Osteoblast (primary cell): ENCODE measurements around the gene RAX2. TPM values are rescaled to one million over a fixed set of nuclear protein-coding genes. Genes with fewer than 3 reads are reported as not detected.

Source experiments
- DNase-seq: peaks from one replicate; pipeline ENCODE4 v3.0.0; 2011; ENCODE audit warnings: low spot score, mixed read lengths; ENCODE audit not compliant: insufficient read length; ENCODE audit errors: missing footprints
- H2AFZ ChIP-seq: 2 replicates; pipeline ENCODE4 v1.6.0; 2011; ENCODE audit warnings: mild to moderate bottlenecking, low read length
- H3K27ac ChIP-seq: 2 replicates; pipeline ENCODE4 v1.5.1; 2011; ENCODE audit warnings: mild to moderate bottlenecking, low read depth, low read length, moderate library complexity
- H3K27me3 ChIP-seq: 2 replicates; pipeline ENCODE4 v1.6.0; 2012; ENCODE audit warnings: mild to moderate bottlenecking, control low read depth, inconsistent platforms, low read length, moderate library complexity; ENCODE audit not compliant: insufficient read depth
- H3K36me3 ChIP-seq: 2 replicates; pipeline ENCODE4 v1.5.1; 2011; ENCODE audit warnings: mild to moderate bottlenecking, low read length, control low read depth, moderate library complexity; ENCODE audit not compliant: insufficient read depth
- H3K4me1 ChIP-seq: 2 replicates; pipeline ENCODE4 v1.5.1; 2011; ENCODE audit warnings: mild to moderate bottlenecking, low read length, control low read depth, moderate library complexity; ENCODE audit not compliant: insufficient read depth
- H3K4me2 ChIP-seq: 2 replicates; pipeline ENCODE4 v1.6.0; 2011; ENCODE audit warnings: mild to moderate bottlenecking, low read length; ENCODE audit not compliant: insufficient read depth
- H3K4me3 ChIP-seq: fragments of 200-600 bp; sonication (generic); 3 replicates; pipeline ENCODE4 v1.5.1; 2012; ENCODE audit warnings: mild to moderate bottlenecking, low read length, inconsistent platforms; ENCODE audit not compliant: insufficient read depth
- H3K79me2 ChIP-seq: 2 replicates; pipeline ENCODE4 v1.6.0; 2012; ENCODE audit warnings: mild to moderate bottlenecking, low read length, control low read depth, inconsistent platforms; ENCODE audit not compliant: insufficient read depth
- H3K9me3 ChIP-seq: 2 replicates; pipeline ENCODE4 v1.5.1; 2011; ENCODE audit warnings: low read depth, low read length, control low read depth
- H4K20me1 ChIP-seq: 2 replicates; pipeline ENCODE4 v1.6.0; 2012; ENCODE audit warnings: mild to moderate bottlenecking, low read length, control low read depth; ENCODE audit not compliant: insufficient read depth
- total RNA-seq: library from RNA; depleted of rRNA; stranded (reverse); fragments of >200 nt; gene quantifications from 2 replicates; pipeline ENCODE4 v1.2.3, GENCODE V29; 2012
- TF ChIP-seq, protein P1 (sequence below): IDR thresholded peaks from 2 replicates; pipeline ENCODE4 v1.5.1; 2011; ENCODE audit warnings: mild to moderate bottlenecking, low read depth, low read length, moderate library complexity; ENCODE audit errors: extremely low read depth

RAX2 gene
- total RNA-seq, 1 donor: not detected

DNA sequence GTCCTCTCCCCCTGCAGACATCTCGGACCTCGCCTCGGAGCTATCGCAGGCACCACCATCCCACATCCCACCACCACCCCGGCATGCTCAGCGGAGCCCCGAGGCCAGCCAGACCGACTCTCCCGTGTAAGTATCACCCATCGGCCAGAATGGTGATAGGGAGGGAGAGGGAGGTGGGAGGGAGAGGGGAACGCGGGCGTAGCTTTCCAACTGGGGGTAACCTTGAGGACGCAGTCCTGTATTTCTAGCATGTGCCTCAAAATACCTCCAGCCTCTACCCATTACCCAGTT is 37.8 kb downstream of the RAX2 start:
- TF ChIP-seq, protein P1, sequence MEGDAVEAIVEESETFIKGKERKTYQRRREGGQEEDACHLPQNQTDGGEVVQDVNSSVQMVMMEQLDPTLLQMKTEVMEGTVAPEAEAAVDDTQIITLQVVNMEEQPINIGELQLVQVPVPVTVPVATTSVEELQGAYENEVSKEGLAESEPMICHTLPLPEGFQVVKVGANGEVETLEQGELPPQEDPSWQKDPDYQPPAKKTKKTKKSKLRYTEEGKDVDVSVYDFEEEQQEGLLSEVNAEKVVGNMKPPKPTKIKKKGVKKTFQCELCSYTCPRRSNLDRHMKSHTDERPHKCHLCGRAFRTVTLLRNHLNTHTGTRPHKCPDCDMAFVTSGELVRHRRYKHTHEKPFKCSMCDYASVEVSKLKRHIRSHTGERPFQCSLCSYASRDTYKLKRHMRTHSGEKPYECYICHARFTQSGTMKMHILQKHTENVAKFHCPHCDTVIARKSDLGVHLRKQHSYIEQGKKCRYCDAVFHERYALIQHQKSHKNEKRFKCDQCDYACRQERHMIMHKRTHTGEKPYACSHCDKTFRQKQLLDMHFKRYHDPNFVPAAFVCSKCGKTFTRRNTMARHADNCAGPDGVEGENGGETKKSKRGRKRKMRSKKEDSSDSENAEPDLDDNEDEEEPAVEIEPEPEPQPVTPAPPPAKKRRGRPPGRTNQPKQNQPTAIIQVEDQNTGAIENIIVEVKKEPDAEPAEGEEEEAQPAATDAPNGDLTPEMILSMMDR: no peak
- H4K20me1 ChIP-seq: no peaks in the 10 kb centered on the region
- no peak overlapping the region for H2AFZ ChIP-seq
- H3K79me2 ChIP-seq: no peaks in the 10 kb centered on the region
- no peaks in the 10 kb centered on the region for H3K27me3 ChIP-seq
- no peak overlapping the region for H3K27ac ChIP-seq
- H3K36me3 ChIP-seq: no peaks in the 10 kb centered on the region
- no peak overlapping the region for H3K4me2 ChIP-seq
- no peak overlapping the region for H3K4me3 ChIP-seq
- peak; percentile 39 for DNase-seq
- H3K9me3 ChIP-seq: no peaks in the 10 kb centered on the region
- no peaks in the 10 kb centered on the region for H3K4me1 ChIP-seq

- Histone ChIP-seq H3K79me2 (no peaks in the 10 kb centered on the region), H4K20me1 (no peaks in the 10 kb centered on the region)
These were observed 38.3 kb downstream of the RAX2 start for GRCh38 chr19:3733549-3734309.

GRCh38 chr19:3732108-3732507 is 39.9 kb downstream of the RAX2 start:
- TF ChIP-seq, protein P1: no peak
- H3K4me1 ChIP-seq: no peaks in the 10 kb centered on the region
- H3K27me3 ChIP-seq: no peaks in the 10 kb centered on the region
- H3K36me3 ChIP-seq: no peaks in the 10 kb centered on the region
- no peak overlapping the region for H3K4me3 ChIP-seq
- no peak overlapping the region for H3K4me2 ChIP-seq
- H2AFZ ChIP-seq: no peak overlapping the region
- H3K79me2 ChIP-seq: no peaks in the 10 kb centered on the region
- H4K20me1 ChIP-seq: no peaks in the 10 kb centered on the region
- DNase-seq: peak; percentile 68
- H3K27ac ChIP-seq: no peak overlapping the region
- no peaks in the 10 kb centered on the region for H3K9me3 ChIP-seq

More at GRCh38 chr19:3733549-3734309, 38.3 kb downstream of the RAX2 start:
- DNase-seq: peak; percentile 59
- Histone ChIP-seq H3K4me3 (no peak overlapping the region), H3K36me3 (no peaks in the 10 kb centered on the region), H3K4me2 (no peak overlapping the region), H3K27me3 (no peaks in the 10 kb centered on the region), H3K4me1 (no peaks in the 10 kb centered on the region), H3K9me3 (no peaks in the 10 kb centered on the region), H3K27ac (no peak overlapping the region), H2AFZ (no peak overlapping the region)
- TF ChIP-seq, protein P1: no peak

GRCh38 chr19:3730457-3730958 is 41.5 kb downstream of the RAX2 start:
- no peaks in the 10 kb centered on the region for H3K9me3 ChIP-seq
- TF ChIP-seq, protein P1: no peak
- DNase-seq: peak; percentile 36

More at GRCh38 chr19:3730457-3730958, 41.5 kb downstream of the RAX2 start:
- Histone ChIP-seq H4K20me1 (no peaks in the 10 kb centered on the region), H2AFZ (no peak overlapping the region), H3K4me1 (no peaks in the 10 kb centered on the region), H3K4me2 (no peak overlapping the region), H3K27ac (no peak overlapping the region), H3K4me3 (no peak overlapping the region), H3K36me3 (no peaks in the 10 kb centered on the region), H3K79me2 (no peaks in the 10 kb centered on the region), H3K27me3 (peaks cover 5% of the 10 kb centered on the region)
